HG02973 (cell line): ENCODE measurements around the gene TBCB.
A peak's percentile ranks its signal among the peaks of the same experiment; 100 is the strongest.
"Not testable (repeated sequence)": the region's sequence is repeated elsewhere in the genome, so short reads cannot be mapped to it uniquely, and the experiment has no call there.

Experiments
- ATAC-seq: cut with Tn5 transposase; IDR thresholded peaks from one replicate; pipeline ENCODE4 v1.9.1; 2021; ENCODE audit warnings: moderate library complexity; ENCODE audit not compliant: unreplicated experiment

Gene TBCB

GRCh38 chr19:36101550-36102327 lies 13.5 kb upstream of the TBCB start:
- no peak for ATAC-seq

DNA sequence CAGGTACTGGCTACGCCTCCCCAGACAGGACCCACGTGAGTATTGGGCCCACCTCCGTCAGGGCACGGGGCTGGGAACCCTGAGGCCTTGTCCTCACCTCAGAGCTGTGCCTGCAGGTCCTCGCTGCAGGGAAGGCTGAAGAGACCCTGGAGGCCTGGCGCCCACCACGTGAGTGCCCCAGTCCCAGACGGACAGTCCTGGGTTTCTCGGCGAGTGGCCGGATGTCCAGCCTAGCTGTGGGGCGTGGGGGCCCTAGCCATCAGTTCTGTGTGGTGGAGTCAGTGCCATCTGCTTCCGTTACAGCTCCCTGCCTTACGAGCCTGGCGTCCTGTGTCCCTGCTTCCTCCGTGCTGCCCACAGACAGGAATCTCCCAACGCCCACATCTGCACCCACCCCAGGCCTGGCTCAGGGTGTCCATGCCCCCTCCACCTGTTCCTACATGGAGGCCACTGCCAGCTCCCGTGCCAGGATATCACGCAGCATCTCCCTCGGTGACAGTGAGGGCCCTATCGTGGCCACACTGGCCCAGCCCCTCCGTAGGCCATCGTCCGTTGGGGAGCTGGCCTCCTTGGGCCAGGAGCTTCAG lies 12.1 kb upstream of the TBCB start:
- no peak for ATAC-seq

- ATAC-seq: no peak
Observed at GRCh38 chr19:36103842-36104552, 11.3 kb upstream of the TBCB start.

DNA sequence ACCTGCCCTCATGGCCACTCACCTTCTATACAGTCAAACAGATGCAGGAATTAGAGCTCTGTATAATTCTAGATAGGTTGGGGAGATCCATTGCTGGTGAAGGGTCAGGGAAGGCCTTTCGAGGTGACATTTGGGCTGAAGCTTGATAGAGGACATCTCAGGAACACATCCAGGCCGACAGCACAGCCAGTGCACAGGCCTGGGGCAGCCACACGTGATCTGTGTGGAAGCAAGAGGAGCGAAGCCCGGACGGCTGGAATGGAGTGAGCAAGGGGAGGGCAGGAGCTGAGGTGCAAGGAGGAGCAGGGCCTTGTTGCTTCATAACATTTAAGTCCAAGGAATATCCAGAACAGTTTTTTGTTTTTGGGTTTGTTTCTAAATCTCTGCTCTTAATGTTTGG lies 8.8 kb upstream of the TBCB start:
- ATAC-seq: no peak

DNA sequence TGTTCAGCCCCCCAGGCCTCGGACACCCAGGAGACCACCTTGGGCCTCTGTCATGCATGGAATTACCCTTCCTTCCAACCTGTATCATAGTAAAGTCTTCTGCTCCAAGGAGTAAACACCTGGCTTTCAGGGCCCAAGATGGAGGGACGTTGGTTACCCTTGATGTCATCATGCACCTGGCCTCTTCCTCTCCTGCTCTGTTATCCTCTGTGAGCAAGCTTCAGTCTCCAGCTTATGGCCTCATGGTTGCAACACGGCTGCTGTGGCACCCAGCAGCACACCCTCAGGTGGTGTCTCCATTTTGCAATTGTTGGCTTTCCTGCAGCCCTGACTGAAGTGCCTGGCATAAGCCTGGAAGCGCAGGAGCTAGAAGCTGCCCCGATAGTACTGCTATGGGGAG lies 8.3 kb upstream of the TBCB start:
- ATAC-seq: no peak

- no peak for ATAC-seq
Observed at GRCh38 chr19:36108684-36109083, 6.6 kb upstream of the TBCB start.

- ATAC-seq: no peak
Observed at GRCh38 chr19:36110487-36111199, 4.6 kb upstream of the TBCB start, which contains the start of gene OVOL3. OVOL3 (plus strand) TSS chr19:36111143; CDS start chr19:36111203, 60 bp downstream.

DNA sequence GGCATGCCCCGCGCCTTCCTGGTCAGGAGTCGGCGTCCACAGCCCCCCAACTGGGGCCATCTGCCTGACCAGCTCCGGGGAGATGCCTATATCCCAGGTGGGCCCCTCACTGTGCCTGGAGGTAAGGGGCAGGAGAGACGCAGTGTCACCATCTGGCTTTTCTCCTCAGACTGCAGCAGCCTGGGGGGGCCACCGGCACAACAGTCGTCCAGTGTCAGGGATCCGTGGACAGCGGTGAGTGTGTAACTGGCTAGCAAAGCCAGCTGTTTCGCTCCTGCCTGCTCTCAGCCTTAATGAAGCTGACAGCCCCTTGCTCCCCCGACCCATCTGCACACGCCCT lies 4.1 kb upstream of the TBCB start:
- no peak for ATAC-seq

DNA sequence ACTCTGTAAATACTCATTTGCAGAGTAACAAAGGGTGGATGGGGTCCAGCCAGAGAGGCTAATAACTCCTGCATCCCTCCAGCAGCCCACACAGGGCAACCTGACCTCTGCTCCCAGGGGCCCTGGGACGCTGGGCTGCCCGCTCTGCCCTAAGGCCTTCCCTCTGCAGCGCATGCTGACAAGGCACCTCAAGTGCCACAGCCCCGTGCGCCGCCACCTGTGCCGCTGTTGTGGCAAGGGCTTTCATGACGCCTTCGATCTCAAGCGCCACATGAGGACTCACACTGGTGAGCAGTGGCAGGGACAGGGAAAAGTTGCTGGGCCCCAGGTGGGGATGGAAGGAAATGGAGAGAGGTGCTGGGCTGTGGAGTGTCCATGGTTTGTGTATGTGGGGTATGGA lies 2.6 kb upstream of the TBCB start:
- ATAC-seq: no peak

DNA sequence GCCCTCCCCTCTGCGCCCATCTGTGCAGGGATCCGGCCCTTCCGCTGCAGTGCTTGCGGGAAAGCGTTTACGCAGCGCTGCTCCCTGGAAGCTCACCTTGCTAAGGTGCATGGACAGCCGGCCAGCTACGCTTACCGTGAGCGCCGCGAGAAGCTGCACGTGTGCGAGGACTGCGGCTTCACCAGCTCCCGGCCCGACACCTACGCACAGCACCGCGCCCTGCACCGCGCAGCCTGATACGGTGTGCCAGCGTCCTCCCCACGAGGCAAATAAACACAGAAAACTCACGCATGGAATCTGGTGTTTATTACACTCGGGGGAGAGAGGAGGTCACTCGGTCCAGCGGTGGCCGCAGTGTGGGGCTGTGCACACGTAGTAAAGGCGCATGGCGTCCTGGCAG lies 1.8 kb upstream of the TBCB start:
- no peak for ATAC-seq

GRCh38 chr19:36113894-36114720 lies 1.2 kb upstream of the TBCB start:
- ATAC-seq: peak; percentile 0

DNA sequence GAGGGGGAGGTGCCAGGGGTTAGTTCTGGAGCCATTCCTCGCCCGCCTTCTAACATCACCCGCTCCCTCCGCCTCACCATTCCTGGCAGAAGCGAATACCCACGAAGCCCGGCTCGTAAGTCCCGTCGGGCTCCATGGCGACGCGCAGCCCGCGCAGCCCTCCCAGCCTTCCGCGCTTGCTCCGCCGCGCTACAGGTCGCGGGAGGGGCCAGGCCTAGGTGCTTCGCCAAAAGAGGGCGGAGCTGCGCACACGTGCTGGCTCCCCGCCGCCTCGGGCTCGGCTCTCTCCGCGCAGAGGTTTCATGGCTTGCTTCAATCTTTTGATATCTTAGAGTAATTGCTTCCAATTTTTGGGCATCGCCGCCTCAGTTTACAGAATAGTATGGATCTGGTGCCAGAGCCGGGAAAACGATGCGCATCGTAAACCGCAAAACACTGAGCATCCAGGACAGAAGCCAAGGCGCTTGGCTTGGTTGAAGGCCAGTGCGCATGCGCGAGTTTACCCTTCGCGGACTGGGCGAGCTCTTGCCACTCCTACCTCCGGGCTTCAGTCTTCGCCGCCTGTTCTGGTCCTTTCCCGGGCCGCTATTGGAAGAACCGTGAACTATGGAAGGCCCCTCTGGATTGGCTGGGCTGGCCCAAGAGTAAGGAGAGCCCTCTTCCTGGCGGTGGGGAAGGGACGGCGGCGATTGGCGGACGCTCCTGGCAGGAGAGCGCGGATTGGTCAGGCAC lies 381 bp upstream of the TBCB start, which contains the start of gene POLR2I:
Gene POLR2I (minus strand): TSS at position 155 of the 732 bp plus-strand sequence. CDS start 19 bp downstream, at position 136.
- ATAC-seq: peak; percentile 74

- no peak for ATAC-seq
Observed at GRCh38 chr19:36116344-36116637, 1.0 kb downstream of the TBCB start.

DNA sequence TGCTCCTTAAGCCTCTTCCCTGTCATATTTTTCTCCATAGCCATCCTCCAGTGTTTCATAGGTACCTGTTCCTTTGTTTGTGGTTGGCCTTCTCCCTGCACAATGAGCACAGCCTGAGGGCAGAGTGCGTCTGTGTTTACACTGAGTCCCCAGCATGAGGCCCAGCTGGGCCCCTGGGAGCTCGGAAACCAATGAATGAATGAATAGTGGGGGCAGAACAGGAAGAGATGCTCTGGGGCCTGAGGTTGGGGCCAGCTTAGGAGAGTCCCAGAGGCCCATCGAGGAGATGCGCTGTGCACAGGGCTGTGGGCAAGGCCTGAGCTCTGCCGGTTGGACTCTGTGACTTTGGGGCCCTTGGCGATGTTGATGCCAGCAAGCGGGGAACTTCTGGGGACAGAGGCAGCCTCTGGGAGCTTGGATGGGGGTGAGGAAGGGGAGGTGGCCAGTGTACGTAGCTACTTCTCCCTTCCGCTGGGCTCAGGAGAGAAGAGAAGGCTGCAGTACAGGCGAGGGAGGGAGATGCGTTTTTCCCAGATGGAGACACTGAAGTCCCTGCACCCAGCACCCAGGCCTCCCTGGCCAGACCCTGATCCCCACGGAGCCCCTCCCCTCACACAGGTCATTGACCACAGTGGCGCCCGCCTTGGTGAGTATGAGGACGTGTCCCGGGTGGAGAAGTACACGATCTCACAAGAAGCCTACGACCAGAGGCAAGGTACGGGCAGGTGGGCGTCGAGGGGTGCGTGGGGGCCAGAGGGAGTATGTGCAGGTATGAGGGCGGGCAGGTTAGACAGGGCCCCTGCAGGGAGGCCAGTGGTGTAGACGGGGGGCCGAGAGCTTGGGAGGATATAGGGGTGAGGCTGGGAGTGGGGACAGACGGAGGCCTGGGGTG lies 5.1 kb downstream of the TBCB start:
- ATAC-seq: no peak

- ATAC-seq: no peak
Observed at GRCh38 chr19:36120984-36121358, 5.7 kb downstream of the TBCB start.

DNA sequence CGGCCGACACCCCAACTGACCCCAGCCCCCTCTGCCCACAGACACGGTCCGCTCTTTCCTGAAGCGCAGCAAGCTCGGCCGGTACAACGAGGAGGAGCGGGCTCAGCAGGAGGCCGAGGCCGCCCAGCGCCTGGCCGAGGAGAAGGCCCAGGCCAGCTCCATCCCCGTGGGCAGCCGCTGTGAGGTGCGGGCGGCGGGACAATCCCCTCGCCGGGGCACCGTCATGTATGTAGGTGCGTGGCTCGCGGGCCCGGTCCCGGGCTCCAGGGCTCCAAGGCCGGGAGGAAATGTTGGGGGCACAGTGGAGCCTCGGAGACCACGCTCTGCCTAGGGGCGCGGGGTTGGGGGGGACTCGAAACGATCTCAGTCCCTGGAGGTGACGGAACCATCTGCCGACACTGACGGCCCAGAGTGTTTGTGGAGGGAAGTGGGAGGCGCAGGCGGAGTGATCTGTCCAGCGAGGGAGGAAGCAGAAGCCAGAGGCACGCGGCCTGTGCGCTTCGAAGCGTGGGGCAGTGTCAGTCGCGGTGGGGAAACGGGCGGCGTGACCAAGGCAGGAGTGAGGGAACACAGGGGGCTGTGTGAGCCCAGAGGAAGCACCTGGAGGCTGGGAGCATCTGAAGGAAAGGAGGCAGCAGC lies 6.3 kb downstream of the TBCB start:
- ATAC-seq: no peak

DNA sequence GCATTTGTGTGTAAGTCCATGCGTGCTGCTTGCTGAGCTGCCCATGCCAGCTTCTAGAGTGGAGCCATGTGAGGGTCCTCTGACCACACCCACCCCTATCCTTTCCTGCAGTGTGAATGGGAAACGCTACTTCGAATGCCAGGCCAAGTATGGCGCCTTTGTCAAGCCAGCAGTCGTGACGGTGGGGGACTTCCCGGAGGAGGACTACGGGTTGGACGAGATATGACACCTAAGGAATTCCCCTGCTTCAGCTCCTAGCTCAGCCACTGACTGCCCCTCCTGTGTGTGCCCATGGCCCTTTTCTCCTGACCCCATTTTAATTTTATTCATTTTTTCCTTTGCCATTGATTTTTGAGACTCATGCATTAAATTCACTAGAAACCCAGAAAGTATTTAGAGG lies 10.3 kb downstream of the TBCB start:
- ATAC-seq: no peak

- ATAC-seq: no peak
Observed at GRCh38 chr19:36128392-36128736, 13.1 kb downstream of the TBCB start.

DNA sequence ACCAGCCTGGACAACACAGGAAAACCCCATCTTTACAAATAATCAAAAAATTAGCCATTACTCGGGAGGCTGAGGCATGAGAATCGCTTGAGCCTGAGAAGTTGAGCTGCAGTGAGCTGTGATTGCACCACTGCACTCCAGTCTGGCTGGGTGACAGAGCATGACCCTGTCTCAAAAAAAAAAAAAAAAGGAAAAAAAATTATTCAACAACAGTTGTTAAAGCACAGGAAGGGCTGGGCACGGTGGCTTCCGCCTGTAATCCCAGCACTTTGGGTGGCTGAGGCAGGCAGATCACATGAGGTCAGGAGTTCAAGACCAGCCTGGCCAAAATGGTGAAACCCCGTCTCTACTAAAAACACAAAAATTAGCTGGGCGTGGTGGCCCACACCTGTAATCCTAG lies 16.0 kb downstream of the TBCB start:
- ATAC-seq: not testable (repeated sequence)
